IMR-90 (cell line): ENCODE measurements around the gene ABCA7. TPM values are rescaled to one million over a fixed set of nuclear protein-coding genes. Genes with fewer than 3 reads are reported as not detected.

Experiments used
- ATAC-seq: fragments of 200-7000 bp; cut with Tn5 transposase; 2 replicates; pipeline ENCODE4 v1.9.1; 2020; ENCODE audit warnings: low read depth, mild to moderate bottlenecking, moderate library complexity
- BruUV-seq: library from RNA; stranded (reverse); fragments of 400-500 nt; replicated peaks from 2 replicates; lab custom pipeline; 2021; lab: Mats Ljungman, UMichigan
- CTCF ChIA-PET: fragments of 300-600 bp; formaldehyde crosslinking; extraction: SDS; loops from one replicate; lab custom pipeline; 2021; ENCODE audit warnings: antibody characterized with exemption; lab: Yijun Ruan, JAX
- POLR2A ChIA-PET: fragments of 300-600 bp; sonication (Branson Sonifier 250); formaldehyde crosslinking; loops from one replicate; lab custom pipeline; 2022; ENCODE audit warnings: antibody characterized with exemption; ENCODE audit not compliant: unreplicated experiment; lab: Charles Lee
- DNase-seq: peaks from one replicate; pipeline ENCODE4 v3.0.0; 2013
- H2AFZ ChIP-seq: replicated peaks from 2 replicates; pipeline ENCODE3; 2013; ENCODE audit warnings: low read length, mild to moderate bottlenecking; ENCODE audit not compliant: poor library complexity
- H2AK5ac ChIP-seq: 2 replicates; pipeline ENCODE4 v1.6.1; 2013; ENCODE audit warnings: low read depth, low read length, inconsistent platforms
- H2AK9ac ChIP-seq: replicated peaks from 2 replicates; pipeline ENCODE3; 2013; ENCODE audit warnings: mild to moderate bottlenecking, low read depth, low read length, moderate library complexity; ENCODE audit not compliant: poor library complexity
- H2BK120ac ChIP-seq: 2 replicates; pipeline ENCODE4 v1.6.1; 2013; ENCODE audit warnings: low read depth, low read length, inconsistent platforms
- H2BK15ac ChIP-seq: 3 replicates; pipeline ENCODE4 v1.6.1; 2013; ENCODE audit warnings: low read depth, low read length, inconsistent platforms
- H2BK20ac ChIP-seq: 2 replicates; pipeline ENCODE4 v1.6.1; 2013; ENCODE audit warnings: low read depth, mild to moderate bottlenecking, inconsistent platforms, low read length, moderate library complexity
- H2BK5ac ChIP-seq: 2 replicates; pipeline ENCODE4 v1.6.1; 2013; ENCODE audit warnings: mild to moderate bottlenecking, low read depth, low read length, inconsistent platforms; ENCODE audit not compliant: poor library complexity, severe bottlenecking
- H3K14ac ChIP-seq: replicated peaks from 2 replicates; pipeline ENCODE4 v1.6.1; 2013; ENCODE audit warnings: low read depth, low read length, inconsistent platforms
- H3K18ac ChIP-seq: 2 replicates; pipeline ENCODE4 v1.6.1; 2013; ENCODE audit warnings: low read depth, low read length, control low read depth
- H3K23ac ChIP-seq: 2 replicates; pipeline ENCODE4 v1.6.1; 2013; ENCODE audit warnings: low read depth, low read length, inconsistent platforms
- H3K27ac ChIP-seq: 2 replicates; pipeline ENCODE4 v1.5.1; 2013; ENCODE audit warnings: mild to moderate bottlenecking, control low read depth, low read length; ENCODE audit not compliant: insufficient read depth
- H3K27me3 ChIP-seq: 2 replicates; pipeline ENCODE4 v1.6.1; 2013; ENCODE audit warnings: low read length; ENCODE audit not compliant: control insufficient read depth, insufficient read depth
- H3K36me3 ChIP-seq: 2 replicates; pipeline ENCODE4 v1.6.1; 2013; ENCODE audit warnings: low read length, mixed read lengths; ENCODE audit not compliant: control insufficient read depth, insufficient read depth
- H3K4ac ChIP-seq: 2 replicates; pipeline ENCODE4 v1.6.1; 2013; ENCODE audit warnings: low read depth, low read length, inconsistent platforms
- H3K4me1 ChIP-seq: 2 replicates; pipeline ENCODE4 v1.6.1; 2013; ENCODE audit warnings: low read length, mixed read lengths; ENCODE audit not compliant: control insufficient read depth, insufficient read depth
- H3K4me2 ChIP-seq: 2 replicates; pipeline ENCODE4 v1.6.1; 2013; ENCODE audit warnings: low read depth, mild to moderate bottlenecking, control low read depth, low read length, moderate library complexity
- H3K4me3 ChIP-seq: 2 replicates; pipeline ENCODE4 v1.5.1; 2013; ENCODE audit warnings: low read depth, mild to moderate bottlenecking, control low read depth, low read length, moderate library complexity; ENCODE audit not compliant: insufficient read depth
- H3K56ac ChIP-seq: 2 replicates; pipeline ENCODE4 v1.6.1; 2013; ENCODE audit warnings: low read length, inconsistent platforms; ENCODE audit not compliant: insufficient read depth; ENCODE audit errors: extremely low read depth
- H3K79me1 ChIP-seq, 2 experiments: 2 replicates each; pipeline ENCODE4 v1.6.1; 2013; ENCODE audit warnings: low read length in 2 of 2, inconsistent platforms in 1 of 2, low read depth in 1 of 2
- H3K9ac ChIP-seq: 2 replicates; pipeline ENCODE4 v1.6.1; 2013; ENCODE audit warnings: low read depth, low read length, control low read depth
- H3K9me1 ChIP-seq: 2 replicates; pipeline ENCODE4 v1.6.1; 2013; ENCODE audit warnings: low read length, inconsistent platforms; ENCODE audit not compliant: insufficient read depth
- H3K9me3 ChIP-seq: 2 replicates; pipeline ENCODE4 v1.6.1; 2013; ENCODE audit warnings: low read length; ENCODE audit not compliant: control insufficient read depth, insufficient read depth
- H4K20me1 ChIP-seq: 2 replicates; pipeline ENCODE4 v1.6.1; 2013; ENCODE audit warnings: low read length, inconsistent platforms; ENCODE audit not compliant: insufficient read depth
- H4K5ac ChIP-seq: 2 replicates; pipeline ENCODE4 v1.6.1; 2013; ENCODE audit warnings: mild to moderate bottlenecking, low read depth, low read length, control low read depth
- H4K8ac ChIP-seq, 2 experiments: 2 replicates each; pipeline ENCODE4 v1.6.1; 2013; ENCODE audit warnings: low read depth in 2 of 2, low read length in 2 of 2, control low read depth in 1 of 2, inconsistent platforms in 1 of 2
- H4K91ac ChIP-seq: 2 replicates; pipeline ENCODE4 v1.6.1; 2013; ENCODE audit warnings: low read depth, low read length, inconsistent platforms; ENCODE audit not compliant: insufficient read depth
- BHLHE40 ChIP-seq: fragments of 150-350 bp; IDR thresholded peaks from 2 replicates; pipeline ENCODE4 v1.6.1; 2016; ENCODE audit warnings: mild to moderate bottlenecking, low read depth, low read length
- CEBPB ChIP-seq: IDR thresholded peaks from 2 replicates; pipeline ENCODE4 v1.6.1; 2012; ENCODE audit warnings: low read depth, low read length, improper control_type of control experiment
- MAZ ChIP-seq: IDR thresholded peaks from 2 replicates; pipeline ENCODE4 v1.6.1; 2012; ENCODE audit warnings: low read depth, mild to moderate bottlenecking, low read length, improper control_type of control experiment, moderate library complexity, borderline replicate concordance
- POLR2A ChIP-seq: IDR thresholded peaks from 2 replicates; pipeline ENCODE4 v1.6.1; 2012; ENCODE audit warnings: mild to moderate bottlenecking, low read depth, low read length
- RCOR1 ChIP-seq: IDR thresholded peaks from 2 replicates; pipeline ENCODE4 v1.6.1; 2012; ENCODE audit warnings: mild to moderate bottlenecking, low read length, improper control_type of control experiment; ENCODE audit not compliant: insufficient replicate concordance
- WGBS, 2 experiments: methylation state at CpG; one replicate each; pipeline versions ENCODE4 v1.1.5 to v1.1.7; 2013; ENCODE audit warnings: missing lambda C conversion rate in 2 of 2; ENCODE audit not compliant: insufficient read length in 1 of 2; ENCODE audit errors: extremely low coverage in 2 of 2; 5-methylcytosine and 5-hydroxymethylcytosine counted together
- dilution Hi-C: fragments of 300-500 bp; cut with HindIII; formaldehyde crosslinking; loops from one replicate; pipeline ENCODE4 v1.14.3; 2018; ENCODE audit warnings: low sequenced_read_pairs; ENCODE audit not compliant: unreplicated experiment
- in situ Hi-C: fragments of 300-500 bp; cut with MboI; formaldehyde crosslinking; loops from 3 replicates; pipeline ENCODE4 v1.14.3; 2019; ENCODE audit warnings: low sequenced_read_pairs, inconsistent platforms, mixed read lengths
- intact Hi-C: fragments of 100-400 bp; cut with micrococcal nuclease; formaldehyde crosslinking; loops from 2 replicates; pipeline ENCODE4 v1.10.0; 2022
- polyA plus RNA-seq, 3 experiments: library from polyadenylated mRNA; depleted of rRNA; stranded (reverse); fragments of >200 nt; gene quantifications; 2 replicates each; pipeline ENCODE4 v1.2.3, GENCODE V29; 2012; ENCODE audit warnings: low replicate concordance in 1 of 3
- total RNA-seq: library from RNA; depleted of rRNA; stranded (reverse); fragments of >200 nt; gene quantifications from 2 replicates; pipeline ENCODE4 v1.2.3, GENCODE V29; 2012
- TF ChIP-seq, protein P1 (sequence below): fragments of 150-350 bp; IDR thresholded peaks from 2 replicates; pipeline ENCODE4 v1.6.1; 2016; ENCODE audit warnings: low read depth, mild to moderate bottlenecking, low read length, moderate library complexity, borderline replicate concordance
- TF ChIP-seq, protein P2 (sequence below): fragments of 150-350 bp; IDR thresholded peaks from 2 replicates; pipeline ENCODE4 v1.6.1; 2017; ENCODE audit warnings: mild to moderate bottlenecking, antibody characterized with exemption, low read length, low read depth

ABCA7 gene
- total and polyA plus RNA-seq, 2 of the 4 experiments (the other 2 are of a cell fraction): 0.36 to 3.3 TPM

GRCh38 chr19:1014161-1015060 is 25.5 kb upstream of the ABCA7 start:
- Histone ChIP-seq H2BK120ac (no peak overlapping the region), H3K23ac (no peak overlapping the region), H3K79me1 (peaks cover 0 to 63% of the 10 kb centered on the region in 2 experiments; a peak in 2 of 4 replicates), H2AK5ac (no peak overlapping the region), H2BK5ac (no peak overlapping the region), H3K4me1 (peaks cover 36% of the 10 kb centered on the region), H3K36me3 (peaks cover 38% of the 10 kb centered on the region), H2AK9ac (no peak overlapping the region), H4K8ac (no peak overlapping the region), H2BK15ac (no peak overlapping the region), H3K14ac (no peak overlapping the region), H2BK20ac (no peak overlapping the region), H3K27me3 (no peaks in the 10 kb centered on the region), H3K4ac (no peak overlapping the region), H2AFZ (no peak overlapping the region), H3K18ac (no peak overlapping the region), H3K9ac (no peak overlapping the region), H3K4me3 (no peak overlapping the region), H4K20me1 (peaks cover 76% of the 10 kb centered on the region), H4K5ac (no peak overlapping the region), H3K9me1 (peaks cover 9% of the 10 kb centered on the region; the same call in 1 of the 2 replicates), H3K4me2 (no peak overlapping the region), H4K91ac (no peak overlapping the region), H3K9me3 (no peaks in the 10 kb centered on the region), H3K56ac (no peak overlapping the region), H3K27ac (no peak overlapping the region)
- TF ChIP-seq MAZ (no peak), POLR2A (no peak), CEBPB (no peak), RCOR1 (no peak), BHLHE40 (no peak)
- TF ChIP-seq, protein P1, sequence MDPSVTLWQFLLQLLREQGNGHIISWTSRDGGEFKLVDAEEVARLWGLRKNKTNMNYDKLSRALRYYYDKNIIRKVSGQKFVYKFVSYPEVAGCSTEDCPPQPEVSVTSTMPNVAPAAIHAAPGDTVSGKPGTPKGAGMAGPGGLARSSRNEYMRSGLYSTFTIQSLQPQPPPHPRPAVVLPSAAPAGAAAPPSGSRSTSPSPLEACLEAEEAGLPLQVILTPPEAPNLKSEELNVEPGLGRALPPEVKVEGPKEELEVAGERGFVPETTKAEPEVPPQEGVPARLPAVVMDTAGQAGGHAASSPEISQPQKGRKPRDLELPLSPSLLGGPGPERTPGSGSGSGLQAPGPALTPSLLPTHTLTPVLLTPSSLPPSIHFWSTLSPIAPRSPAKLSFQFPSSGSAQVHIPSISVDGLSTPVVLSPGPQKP: no peak
- TF ChIP-seq, protein P2, sequence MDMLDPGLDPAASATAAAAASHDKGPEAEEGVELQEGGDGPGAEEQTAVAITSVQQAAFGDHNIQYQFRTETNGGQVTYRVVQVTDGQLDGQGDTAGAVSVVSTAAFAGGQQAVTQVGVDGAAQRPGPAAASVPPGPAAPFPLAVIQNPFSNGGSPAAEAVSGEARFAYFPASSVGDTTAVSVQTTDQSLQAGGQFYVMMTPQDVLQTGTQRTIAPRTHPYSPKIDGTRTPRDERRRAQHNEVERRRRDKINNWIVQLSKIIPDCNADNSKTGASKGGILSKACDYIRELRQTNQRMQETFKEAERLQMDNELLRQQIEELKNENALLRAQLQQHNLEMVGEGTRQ: no peak
- no TSS peak for BruUV-seq
- dilution Hi-C loops (no loop called here), intact Hi-C loops (no loop called here), in situ Hi-C loops (no loop called here)
- CTCF ChIA-PET: no interaction called here
- DNase-seq: no peak
- 95% methylated on average over 29 of the region's 49 CpGs; no CpG with 5 or more reads in 1 of the 2 experiments for WGBS, 2 experiments
- POLR2A ChIA-PET: no interaction called here
- no peak for ATAC-seq
